NCI-H1417 treated with DMSO at 0.1 percent for 48 hours (cell line): ENCODE data around the gene GOLIM4.
"Not testable (repeated sequence)": the region's sequence is repeated elsewhere in the genome, so short reads cannot be mapped to it uniquely, and the experiment has no call there.

Source experiments
- DNase-seq: peaks from one replicate; lab custom pipeline; 2025; lab: John Stamatoyannopoulos, UW

Gene GOLIM4

DNA sequence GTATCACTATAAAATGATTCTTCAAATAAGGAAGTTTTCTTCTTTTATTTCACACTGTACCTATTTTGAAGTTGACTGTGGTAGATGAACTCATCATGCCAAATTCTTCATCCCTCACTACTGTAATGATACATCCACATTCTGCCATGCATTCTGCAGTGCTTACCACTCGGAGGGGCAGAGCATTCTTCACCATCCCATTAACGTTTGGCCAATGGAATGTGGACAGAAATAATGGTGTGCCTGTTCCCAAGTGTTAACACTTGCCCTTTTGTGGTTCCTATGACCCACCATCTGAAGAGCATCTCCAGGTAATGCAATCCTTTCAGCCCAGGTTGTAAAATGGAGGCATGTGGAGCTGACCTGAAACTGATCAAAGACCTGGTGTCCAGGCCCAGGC lies 18.6 kb downstream of the GOLIM4 start:
- no peak for DNase-seq

DNA sequence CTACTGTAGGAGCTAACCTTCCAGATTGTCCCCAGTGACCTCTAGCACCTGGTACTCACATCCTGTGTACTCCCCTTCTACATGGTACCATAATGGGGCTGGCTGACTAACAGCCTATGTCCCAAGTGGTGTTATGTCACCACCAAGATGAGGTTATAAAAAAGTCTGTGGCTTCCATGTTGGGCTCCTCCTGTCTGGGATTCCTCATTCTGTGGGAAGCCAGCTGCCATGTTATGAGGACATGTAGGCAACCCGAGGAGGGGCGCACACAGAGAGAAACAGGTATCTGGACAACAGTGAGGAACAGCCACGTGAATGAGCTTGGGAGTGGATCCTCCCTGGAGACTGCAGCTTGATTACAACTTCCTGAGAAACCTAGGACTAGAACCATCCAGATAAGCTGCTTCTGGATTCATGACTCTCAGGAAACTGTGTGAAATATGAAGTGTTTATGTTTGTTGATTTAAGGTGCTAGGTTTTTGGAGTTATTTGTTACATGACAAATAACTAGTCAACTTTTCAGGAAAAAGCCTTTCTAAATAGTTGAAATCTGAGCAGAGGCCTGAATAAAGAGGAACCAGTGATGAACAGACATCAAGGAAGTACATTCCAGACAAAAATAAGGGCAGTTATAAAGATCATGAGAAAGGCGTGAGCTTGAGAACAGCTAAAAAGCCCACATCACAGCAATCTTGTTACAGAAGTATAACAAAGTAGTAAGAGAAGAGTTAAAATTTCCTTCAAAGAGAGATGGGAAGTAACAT lies 21.7 kb downstream of the GOLIM4 start:
- DNase-seq = no peak

DNA sequence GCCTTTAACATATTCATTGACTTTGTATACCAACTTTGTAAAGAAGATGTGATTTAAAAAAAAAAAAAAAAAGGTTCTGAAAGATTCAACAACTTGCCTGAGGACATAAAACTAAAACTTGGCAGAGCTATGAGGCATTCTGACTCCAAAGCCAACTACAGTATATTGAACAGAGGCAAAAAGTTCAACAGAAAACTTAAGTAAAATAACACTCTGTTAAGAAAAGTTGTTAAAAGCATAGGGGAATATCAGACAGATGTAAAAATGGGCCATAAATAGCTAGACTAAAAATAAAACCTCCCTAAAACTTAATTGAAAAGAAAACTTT lies 23.4 kb downstream of the GOLIM4 start:
- no peak for DNase-seq

DNA sequence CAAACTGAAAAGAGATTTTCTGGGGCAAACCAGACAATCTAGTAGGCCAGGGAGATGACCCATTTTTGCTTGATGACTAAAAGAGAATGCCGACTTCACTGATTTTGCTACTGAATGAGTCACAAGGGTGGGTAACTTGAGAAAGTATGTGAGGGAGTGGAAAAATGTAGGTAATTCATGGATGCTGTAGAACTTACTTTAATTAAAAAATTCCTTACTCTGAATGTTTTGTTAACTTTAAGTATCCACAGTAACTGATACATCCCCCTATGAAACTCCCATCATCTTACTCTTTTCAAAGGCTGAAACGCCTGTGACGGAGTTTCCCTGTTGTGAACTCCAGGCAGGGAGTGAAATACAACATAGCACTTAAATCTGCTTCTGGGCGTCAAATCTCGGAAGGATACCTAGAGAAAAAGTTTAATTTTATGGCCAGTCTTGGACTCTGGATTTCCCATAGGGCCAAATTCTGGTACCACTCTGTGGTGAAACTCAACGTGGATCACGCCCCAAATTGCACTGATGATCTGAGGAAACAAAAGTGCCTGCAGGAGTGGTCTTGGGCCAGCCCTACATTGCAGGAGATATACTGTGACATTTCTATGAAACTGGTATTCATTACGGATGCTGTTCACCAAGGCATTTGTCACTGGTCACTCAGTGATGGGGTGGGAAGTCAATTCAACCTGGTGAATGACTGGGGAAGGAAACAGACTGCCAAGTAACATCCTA lies 24.0 kb downstream of the GOLIM4 start:
- no peak for DNase-seq

DNA sequence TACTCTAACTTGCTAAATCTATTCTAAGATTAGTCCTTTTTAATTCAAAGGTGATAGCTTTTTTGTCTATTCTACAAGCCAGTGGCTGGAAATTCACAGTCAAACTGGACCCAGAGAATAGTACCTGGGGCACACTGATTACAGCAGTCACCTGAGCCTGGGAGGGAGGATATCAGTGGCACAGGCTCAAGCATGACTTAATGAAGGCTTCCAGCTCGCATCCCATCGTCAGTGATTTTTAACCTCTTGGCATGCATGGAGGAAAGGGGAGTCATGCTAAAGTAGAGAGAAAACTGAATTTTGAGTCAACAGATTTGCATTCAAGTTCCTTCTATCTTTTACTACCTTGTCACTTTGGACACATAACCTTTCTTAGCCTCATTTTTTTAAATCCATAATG lies 24.8 kb downstream of the GOLIM4 start:
- DNase-seq = no peak

DNA sequence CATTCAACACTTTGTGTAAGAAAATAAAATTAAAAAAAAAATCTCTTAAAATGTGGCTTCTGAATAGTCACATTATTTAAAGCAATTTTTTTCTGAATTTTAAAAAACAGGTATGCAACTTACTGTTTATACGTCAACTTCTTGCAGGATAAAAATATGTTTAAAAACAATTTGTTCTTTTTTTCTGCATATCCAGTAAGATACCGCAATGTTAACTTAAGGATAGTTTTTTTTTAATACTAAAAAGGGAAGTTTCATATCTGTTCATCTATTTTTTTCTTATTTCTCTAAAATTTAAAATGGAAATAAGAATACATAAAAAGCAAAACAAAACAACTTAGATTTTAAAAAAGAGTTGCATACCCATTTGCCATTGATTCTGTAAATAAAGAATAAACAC lies 27.4 kb downstream of the GOLIM4 start:
- no peak for DNase-seq

- DNase-seq = no peak
Measured at GRCh38 chr3:168066882-168067281, 28.8 kb downstream of the GOLIM4 start.

DNA sequence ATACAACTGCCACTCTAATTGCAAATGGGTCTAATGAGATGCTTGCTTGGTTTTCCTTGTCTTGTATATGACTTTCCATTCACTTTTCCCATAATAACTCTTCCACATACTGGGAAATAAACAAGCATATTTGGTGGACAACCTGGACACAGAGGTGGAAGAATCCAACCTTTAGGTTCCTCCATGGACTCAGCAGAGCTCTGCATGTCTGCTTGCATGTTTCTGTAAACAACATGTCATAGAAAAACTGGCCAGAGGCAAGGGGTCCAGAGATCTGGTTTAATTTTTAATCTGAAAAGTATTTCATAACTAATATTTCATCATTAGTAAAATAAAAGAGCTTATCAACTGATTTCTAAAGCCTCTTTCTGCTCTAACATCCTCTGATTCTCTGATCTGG lies 30.2 kb downstream of the GOLIM4 start:
- DNase-seq = no peak

- no peak for DNase-seq
Measured at GRCh38 chr3:168063122-168063521, 32.6 kb downstream of the GOLIM4 start.

- DNase-seq = no peak
Measured at GRCh38 chr3:168062679-168063078, 33.0 kb downstream of the GOLIM4 start.

DNA sequence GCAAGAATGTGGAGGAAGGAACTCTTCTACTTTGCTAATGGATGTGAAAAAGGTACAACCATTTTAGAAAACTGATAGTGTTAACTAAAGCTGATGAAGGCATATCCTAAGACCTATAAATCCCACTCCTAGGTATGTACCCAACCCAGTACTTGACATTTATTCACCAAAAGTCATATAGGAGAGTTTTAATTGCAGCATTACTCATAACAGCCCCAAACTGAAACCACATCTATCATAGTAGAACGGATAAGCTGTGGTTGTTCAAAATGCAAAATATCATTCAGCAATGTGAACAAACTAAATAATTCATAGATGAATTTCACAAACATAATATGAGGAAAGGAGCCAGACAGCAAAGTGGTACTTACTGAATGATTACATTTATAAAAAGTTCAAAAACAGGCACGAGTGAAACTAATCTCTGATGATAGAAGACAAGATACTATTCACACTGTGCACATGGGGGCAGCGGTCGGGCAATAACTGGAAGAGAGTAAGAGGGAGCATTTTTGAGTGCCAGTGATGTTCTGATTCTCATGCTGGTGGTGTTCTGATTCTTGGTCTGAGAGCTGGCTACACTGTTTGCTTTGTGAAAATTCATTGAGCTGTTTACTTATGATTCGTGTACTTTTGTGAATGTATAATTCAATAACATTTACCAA lies 34.3 kb downstream of the GOLIM4 start:
- DNase-seq = no peak

DNA sequence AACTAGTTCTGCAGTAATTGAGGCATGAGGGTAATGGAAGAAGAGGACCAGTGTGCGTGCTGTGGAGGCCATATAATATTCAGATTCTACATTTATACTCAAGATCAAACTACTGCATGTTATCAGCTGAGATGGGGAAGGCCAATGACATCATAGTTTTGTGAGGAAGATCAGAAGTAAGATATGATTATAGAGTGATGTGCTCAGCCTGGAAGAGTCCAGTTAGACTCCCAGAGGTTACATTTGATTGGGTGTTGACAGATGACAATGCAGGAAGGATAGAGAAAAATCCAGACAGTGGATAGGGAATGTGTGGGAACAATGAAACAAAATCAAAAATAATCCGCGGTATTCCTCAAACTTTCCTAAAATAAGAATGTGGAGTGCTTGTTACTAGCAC lies 35.4 kb downstream of the GOLIM4 start:
- no peak for DNase-seq

- no peak for DNase-seq
Measured at GRCh38 chr3:168058481-168058880, 37.2 kb downstream of the GOLIM4 start.

GRCh38 chr3:168056398-168057230 lies 39.1 kb downstream of the GOLIM4 start:
- not testable (repeated sequence) for DNase-seq

DNA sequence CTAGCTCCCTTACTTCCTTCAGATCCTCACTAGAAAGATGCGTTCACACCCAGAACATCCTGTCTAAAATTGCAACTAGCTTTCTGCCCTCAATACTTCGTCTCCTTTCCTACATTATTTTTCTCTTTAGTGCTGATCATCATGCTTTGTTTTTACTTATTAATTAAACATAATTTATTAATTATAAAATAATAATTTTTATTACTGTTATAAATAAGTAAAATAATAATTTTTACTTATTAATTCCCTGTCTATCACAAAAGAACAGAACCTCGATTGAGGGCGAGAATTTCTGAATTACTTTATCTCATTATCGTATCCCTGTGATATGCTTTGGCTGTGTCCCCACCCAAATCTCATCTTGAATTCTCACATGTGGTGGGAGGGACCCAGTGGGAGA lies 41.3 kb downstream of the GOLIM4 start:
- no peak for DNase-seq

DNA sequence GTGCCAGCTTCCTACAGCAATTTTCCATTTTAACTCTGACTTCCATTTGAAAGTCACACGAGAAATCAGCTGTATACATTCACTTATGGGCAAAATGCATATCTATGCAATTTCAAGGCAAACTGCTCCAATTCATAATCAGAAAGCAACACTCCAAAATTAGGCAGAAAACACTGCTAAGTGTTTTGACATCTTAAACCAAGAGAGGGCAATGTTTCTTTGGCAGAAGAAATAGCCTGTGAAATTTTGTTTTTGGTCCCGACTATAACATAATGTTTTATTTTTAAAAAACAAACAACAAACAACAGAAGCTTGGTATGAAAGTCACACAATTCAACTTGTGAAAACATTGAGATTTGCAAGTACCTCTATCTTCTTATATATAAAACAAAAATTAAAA lies 42.6 kb downstream of the GOLIM4 start:
- no peak for DNase-seq

DNA sequence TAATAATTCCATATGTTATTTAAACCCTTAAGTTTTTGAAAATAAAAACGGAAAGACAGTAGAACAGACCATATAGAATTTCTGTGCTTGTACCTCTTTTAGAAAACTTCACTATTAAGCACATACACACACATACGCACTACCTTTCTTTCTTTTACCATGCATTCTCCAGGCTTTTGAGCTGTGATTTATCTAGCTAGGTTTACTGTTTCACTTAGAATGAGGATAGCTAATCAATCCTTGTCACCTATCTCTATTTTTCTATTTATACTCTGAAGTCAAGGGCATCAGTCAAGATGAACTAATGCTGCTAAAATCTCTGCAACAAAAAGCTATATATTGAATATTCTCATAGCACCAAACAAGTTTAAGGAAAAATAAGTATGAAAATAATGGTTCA lies 43.2 kb downstream of the GOLIM4 start:
- DNase-seq = no peak

DNA sequence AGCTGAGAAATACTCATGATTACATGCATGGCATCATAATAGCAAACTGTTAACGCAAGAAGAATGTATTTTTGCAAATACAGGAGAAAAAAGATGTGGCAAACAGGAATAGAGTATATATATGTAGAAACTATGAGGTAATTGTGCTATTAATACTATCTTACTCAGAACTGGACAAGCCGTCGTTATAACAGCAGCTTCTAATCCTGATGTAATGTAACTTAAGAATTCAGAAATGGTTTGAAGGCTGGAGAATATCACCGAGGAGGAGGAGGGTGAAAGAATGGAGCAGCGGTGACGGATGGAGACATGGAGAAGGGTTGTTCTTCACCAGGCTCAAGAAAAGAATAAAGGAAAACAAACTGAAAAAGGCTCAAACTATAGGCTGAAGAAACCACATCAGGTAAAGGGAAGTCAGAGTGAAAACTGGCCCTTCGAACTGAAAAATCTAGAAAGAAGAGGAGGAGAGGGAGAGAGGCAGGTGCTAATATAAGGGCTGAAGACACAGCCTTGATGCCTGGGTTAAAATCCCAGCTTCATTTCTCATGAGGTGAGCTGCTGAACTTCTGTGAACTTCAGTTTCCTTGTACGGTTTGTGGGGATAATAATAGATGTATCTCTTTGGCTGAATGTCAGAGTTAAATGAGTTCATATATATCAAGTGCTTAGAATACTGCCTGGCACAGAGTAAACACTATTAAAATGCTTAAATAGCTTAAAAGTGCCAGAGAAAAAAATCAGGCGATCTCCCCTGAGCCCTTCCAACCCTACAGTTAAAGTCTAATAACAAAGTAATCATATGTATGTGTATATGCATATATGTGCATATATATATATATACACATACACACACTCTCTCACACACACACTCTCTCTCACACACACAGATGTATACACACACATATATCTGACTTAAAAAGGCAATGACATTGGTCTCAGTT lies 43.9 kb downstream of the GOLIM4 start:
- no peak for DNase-seq

DNA sequence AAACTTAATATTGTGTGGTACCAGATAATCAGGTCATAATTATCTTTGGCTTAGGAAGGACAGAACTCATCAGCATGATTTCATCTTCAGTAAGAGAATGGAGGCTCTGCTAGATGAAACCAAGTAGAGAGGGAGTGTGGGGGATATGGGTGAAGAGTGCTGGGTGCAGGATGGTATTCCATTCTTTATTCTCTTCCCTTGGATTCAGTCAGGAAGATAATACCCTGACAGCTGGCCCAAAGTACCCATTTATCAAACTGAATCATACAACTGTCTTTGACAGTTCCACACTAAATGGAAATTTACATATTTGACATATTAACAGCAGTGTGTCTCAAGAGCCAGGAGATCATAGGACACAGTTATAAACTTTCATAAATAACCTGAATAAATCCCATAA lies 44.7 kb downstream of the GOLIM4 start:
- DNase-seq = no peak

DNA sequence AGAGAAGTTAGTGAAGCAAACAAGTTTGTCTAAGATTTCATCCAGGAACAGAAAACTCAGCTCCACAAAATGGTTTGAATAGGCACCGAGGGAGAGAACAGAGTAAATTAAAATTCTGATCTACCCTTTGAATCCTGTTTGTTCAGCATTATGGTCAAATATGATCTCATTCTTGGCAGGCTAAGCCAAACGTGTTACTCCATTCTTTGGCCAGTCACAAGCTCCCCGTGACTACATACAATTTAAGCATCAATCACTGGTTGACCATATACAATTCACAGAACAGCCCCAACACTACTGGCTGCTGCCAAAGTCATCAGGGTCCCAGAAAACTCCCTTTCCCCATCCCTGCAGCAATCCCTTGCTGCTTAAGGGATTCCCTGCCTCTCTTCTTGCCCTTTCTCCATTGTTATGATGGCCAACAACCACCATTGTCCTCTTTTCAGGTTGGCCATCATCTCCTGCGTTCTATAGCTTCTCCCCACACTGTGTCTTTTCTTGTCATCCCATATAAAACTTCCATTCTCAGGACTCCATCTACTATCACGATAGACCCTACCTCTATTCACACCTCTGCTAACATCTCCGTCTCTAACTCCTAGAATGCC lies 46.3 kb downstream of the GOLIM4 start:
- DNase-seq = no peak
